CD4-positive, alpha-beta T cell (primary cell): ENCODE results near the gene PCYT1A. TPM values are rescaled to one million over a fixed set of nuclear protein-coding genes. Genes with fewer than 3 reads are reported as not detected.
A peak's percentile ranks its signal among the peaks of the same experiment; 100 is the strongest.

Experiments used
- ATAC-seq: fragments of 200-7000 bp; cut with Tn5 transposase; one replicate; pipeline ENCODE4 v1.10.0; 2022; ENCODE audit warnings: mild to moderate bottlenecking; ENCODE audit not compliant: poor library complexity
- CTCF ChIA-PET: fragments of 350-600 bp; sonication (Branson Sonifier 250); formaldehyde crosslinking; loops from one replicate; lab custom pipeline; 2021; ENCODE audit warnings: antibody characterized with exemption, inconsistent platforms; lab: Charles Lee
- POLR2A ChIA-PET: fragments of 350-600 bp; sonication (Branson Sonifier 250); formaldehyde crosslinking; loops from one replicate; lab custom pipeline; 2021; ENCODE audit warnings: antibody characterized with exemption, inconsistent platforms; lab: Charles Lee
- DNase-seq, 14 experiments: peaks; one replicate each; pipeline ENCODE4 v3.0.0-alpha.2; 2013 to 2020; ENCODE audit warnings: mixed read lengths in 2 of 14
- H3K27ac ChIP-seq, 2 donors: one replicate each; pipeline versions ENCODE4 v1.5.1 to v1.7.0; 2013; ENCODE audit warnings: low read length in 2 of 2, low read depth in 1 of 2, mild to moderate bottlenecking in 1 of 2
- H3K27me3 ChIP-seq, 2 experiments: 1 replicate in 1 of 2; 2 replicates in 1 of 2; pipeline versions ENCODE4 v1.6.1 to v1.7.0; 2013; ENCODE audit warnings: low read length in 2 of 2, control low read depth in 1 of 2, mild to moderate bottlenecking in 1 of 2, moderate library complexity in 1 of 2; ENCODE audit not compliant: insufficient read depth in 2 of 2, control insufficient read depth in 1 of 2
- H3K36me3 ChIP-seq: one replicate; pipeline ENCODE4 v1.6.1; 2013; ENCODE audit warnings: low read length, control low read depth; ENCODE audit not compliant: insufficient read depth
- H3K4me1 ChIP-seq: one replicate; pipeline ENCODE4 v1.6.1; 2013; ENCODE audit warnings: low read length, control low read depth; ENCODE audit not compliant: insufficient read depth
- H3K4me3 ChIP-seq: one replicate; pipeline ENCODE4 v1.5.1; 2013; ENCODE audit warnings: mild to moderate bottlenecking, low read length, moderate library complexity
- H3K9me3 ChIP-seq, 2 experiments: 1 replicate in 1 of 2; 2 replicates in 1 of 2; pipeline versions ENCODE4 v1.6.1 to v1.7.0; 2013; ENCODE audit warnings: low read length in 2 of 2, mild to moderate bottlenecking in 2 of 2, control low read depth in 1 of 2, moderate library complexity in 1 of 2; ENCODE audit not compliant: control insufficient read depth in 1 of 2, insufficient read depth in 1 of 2
- H3K27ac Mint-ChIP-seq: one replicate; pipeline ENCODE4 v1.8.0; 2020; ENCODE audit warnings: mixed read lengths
- H3K27me3 Mint-ChIP-seq: one replicate; pipeline ENCODE4 v1.8.0; 2021; ENCODE audit warnings: mixed read lengths
- H3K36me3 Mint-ChIP-seq: one replicate; pipeline ENCODE4 v1.8.0; 2021; ENCODE audit warnings: low read depth, mixed read lengths
- H3K4me1 Mint-ChIP-seq: one replicate; pipeline ENCODE4 v1.8.0; 2021; ENCODE audit warnings: low read depth, mixed read lengths
- H3K4me3 Mint-ChIP-seq: one replicate; pipeline ENCODE4 v1.8.0; 2020; ENCODE audit warnings: mild to moderate bottlenecking, mixed read lengths
- H3K9me3 Mint-ChIP-seq: one replicate; pipeline ENCODE4 v1.8.0; 2020; ENCODE audit warnings: mixed read lengths
- CTCF ChIP-seq: fragments of 200-600 bp; IDR thresholded peaks from one replicate; pipeline ENCODE4 v1.8.0; 2022; ENCODE audit warnings: antibody characterized with exemption, mild to moderate bottlenecking
- intact Hi-C, 2 experiments: fragments of 100-400 bp; cut with DNase I in 1 of 2; cut with micrococcal nuclease in 1 of 2; formaldehyde crosslinking; loops; one replicate each; pipeline versions ENCODE4 v1.15.1 to v1.9.0; 2023 to 2025; cut with DNase I, micrococcal nuclease
- total RNA-seq, 174 experiments: library from RNA in 2 of 174; stranded (reverse) in 2 of 174; gene quantifications; one replicate each; pipeline ENCODE4 v1.2.3 and lab custom pipeline; 2021 to 2026

The PCYT1A gene
- total RNA-seq, 2 experiments from 2014 or later = 49.8 to 54.7 TPM

- H3K9me3 ChIP-seq = no peaks in the 10 kb centered on the region
- CTCF ChIA-PET = interaction anchor here (1.2 to 1.6 kb wide), 2 partner anchors 25 to 242 kb away, joined by 4 to 6 read pairs; no protein-coding TSS in a partner anchor
- H3K36me3 Mint-ChIP-seq = peaks cover 10% of the 10 kb centered on the region
- no peaks in the 10 kb centered on the region for H3K27me3 Mint-ChIP-seq
- intact Hi-C loops = no loop called here
- peak overlapping the region; percentile 100 for H3K4me3 Mint-ChIP-seq
- TF ChIP-seq CTCF = no peak
- H3K36me3 ChIP-seq = peaks cover 6% of the 10 kb centered on the region
- POLR2A ChIA-PET = interaction anchor here (1.1 kb wide), 1 partner anchor 12 kb away, joined by 8 read pairs; no protein-coding TSS in a partner anchor
- no peaks in the 10 kb centered on the region for H3K27me3 ChIP-seq
- ATAC-seq = peak; percentile 35
- peak overlapping the region; percentile 99 for H3K27ac Mint-ChIP-seq
- no peaks in the 10 kb centered on the region for H3K9me3 Mint-ChIP-seq
- H3K27ac ChIP-seq = peak overlapping the region; percentile 80 to 91
- H3K4me1 Mint-ChIP-seq = peaks cover 52% of the 10 kb centered on the region
- peaks cover 22% of the 10 kb centered on the region for H3K4me1 ChIP-seq
- peak overlapping the region; percentile 100 for H3K4me3 ChIP-seq
- DNase-seq = peak in 8 of 14 experiments; percentile 2 to 54 (median 30)
Observed at GRCh38 chr3:196287090-196287439, 461 bp downstream of the PCYT1A start.

GRCh38 chr3:196284396-196284795 lies 3.1 kb downstream of the PCYT1A start:
- H3K4me1 ChIP-seq = peaks cover 37% of the 10 kb centered on the region
- intact Hi-C loops = loop anchor here in 1 of 2 experiments (5.0 kb wide), 1 partner anchor 33 kb away; the partner anchor contains the start of gene DYNLT2B
- H3K36me3 Mint-ChIP-seq = peaks cover 10% of the 10 kb centered on the region
- H3K4me3 Mint-ChIP-seq = peak overlapping the region; percentile 4
- no peaks in the 10 kb centered on the region for H3K27me3 Mint-ChIP-seq
- H3K27ac Mint-ChIP-seq = peak overlapping the region; percentile 12
- CTCF ChIA-PET = interaction anchor here (0.5 to 0.6 kb wide), 2 partner anchors 404 to 790 kb away, joined by 3 to 4 read pairs; no protein-coding TSS in a partner anchor
- H3K27ac ChIP-seq = no peak overlapping the region
- H3K36me3 ChIP-seq = peaks cover 8% of the 10 kb centered on the region
- H3K27me3 ChIP-seq = no peaks in the 10 kb centered on the region
- no peak overlapping the region for H3K4me3 ChIP-seq
- no peaks in the 10 kb centered on the region for H3K9me3 Mint-ChIP-seq
- peaks cover 67% of the 10 kb centered on the region for H3K4me1 Mint-ChIP-seq
- no peak for ATAC-seq
- TF ChIP-seq CTCF = no peak
- no peak for DNase-seq
- POLR2A ChIA-PET = interaction anchor here (0.5 to 1.0 kb wide), 2 partner anchors 8 to 428 kb away, joined by 3 to 4 read pairs; partner anchors contain the start of genes CEP19 and PIGX
- no peaks in the 10 kb centered on the region for H3K9me3 ChIP-seq

GRCh38 chr3:196281962-196282361 lies 5.6 kb downstream of the PCYT1A start:
- CTCF ChIA-PET = interaction anchor here (1.2 kb wide), 1 partner anchor 28 kb away, joined by 3 read pairs; no protein-coding TSS in a partner anchor
- DNase-seq = no peak
- H3K4me3 Mint-ChIP-seq = no peak overlapping the region
- peaks cover 8% of the 10 kb centered on the region for H3K36me3 ChIP-seq
- H3K4me3 ChIP-seq = no peak overlapping the region
- POLR2A ChIA-PET = no interaction called here
- peaks cover 40% of the 10 kb centered on the region for H3K4me1 ChIP-seq
- H3K36me3 Mint-ChIP-seq = peaks cover under 1% of the 10 kb centered on the region
- no peak for ATAC-seq
- H3K27ac ChIP-seq = peak overlapping the region in 1 of 2 donors; percentile 4
- no peaks in the 10 kb centered on the region for H3K27me3 ChIP-seq
- no peaks in the 10 kb centered on the region for H3K27me3 Mint-ChIP-seq
- peaks cover 62% of the 10 kb centered on the region for H3K4me1 Mint-ChIP-seq
- H3K9me3 ChIP-seq = no peaks in the 10 kb centered on the region
- H3K9me3 Mint-ChIP-seq = no peaks in the 10 kb centered on the region
- intact Hi-C loops = loop anchor here in 1 of 2 experiments (5.0 kb wide), 1 partner anchor 35 kb away; the partner anchor contains the start of gene DYNLT2B
- no peak for TF ChIP-seq CTCF
- peak overlapping the region; percentile 1 for H3K27ac Mint-ChIP-seq
